CD14-positive monocyte (primary cell): Measurements from ENCODE around the gene OPRM1. TPM values are rescaled to one million over a fixed set of nuclear protein-coding genes. Genes with fewer than 3 reads are reported as not detected.
A peak's percentile ranks its signal among the peaks of the same experiment; 100 is the strongest.

Experiments
- DNase-seq, 3 donors: peaks; one replicate each; pipeline ENCODE4 v3.0.0-alpha.2; 2011 to 2022
- H2AFZ ChIP-seq: 2 replicates; pipeline ENCODE4 v1.6.0; 2012; ENCODE audit warnings: mild to moderate bottlenecking, low read depth, low read length, inconsistent platforms; ENCODE audit not compliant: insufficient read depth, poor library complexity, severe bottlenecking
- H3K27ac ChIP-seq, 2 donors: 1 replicate in 1 of 2; 2 replicates in 1 of 2; pipeline ENCODE4 v1.5.1; 2012 to 2013; ENCODE audit warnings: low read length in 2 of 2, control low read depth in 1 of 2, inconsistent platforms in 1 of 2, low read depth in 1 of 2, mild to moderate bottlenecking in 1 of 2
- H3K27me3 ChIP-seq, 2 donors: one replicate each; pipeline versions ENCODE4 v1.6.0 to v1.6.1; 2011 to 2013; ENCODE audit warnings: low read length in 2 of 2; ENCODE audit not compliant: control insufficient read depth in 2 of 2, insufficient read depth in 2 of 2
- H3K36me3 ChIP-seq, 2 donors: replicated peaks in 1 of 2; 1 replicate in 1 of 2; 2 replicates in 1 of 2; pipeline versions ENCODE4 v1.5.1 to v1.6.1; 2012 to 2013; ENCODE audit warnings: low read length in 2 of 2, control low read depth in 1 of 2, inconsistent platforms in 1 of 2, mild to moderate bottlenecking in 1 of 2; ENCODE audit not compliant: insufficient read depth in 2 of 2, control insufficient read depth in 1 of 2
- H3K4me1 ChIP-seq, 2 donors: 1 replicate in 1 of 2; 2 replicates in 1 of 2; pipeline versions ENCODE4 v1.5.1 to v1.6.1; 2012 to 2013; ENCODE audit warnings: low read length in 2 of 2, control low read depth in 1 of 2, inconsistent platforms in 1 of 2, mild to moderate bottlenecking in 1 of 2, moderate library complexity in 1 of 2; ENCODE audit not compliant: insufficient read depth in 2 of 2, control insufficient read depth in 1 of 2
- H3K4me2 ChIP-seq: replicated peaks from 2 replicates; pipeline ENCODE3; 2012; ENCODE audit warnings: low read length, moderate library complexity, mild to moderate bottlenecking; ENCODE audit not compliant: poor library complexity, severe bottlenecking; ENCODE audit errors: extremely low read depth
- H3K4me3 ChIP-seq, 3 experiments: fragments of 200-600 bp in 1 of 3; sonication (generic) in 1 of 3; replicated peaks in 1 of 3; 1 replicate in 2 of 3; 2 replicates in 1 of 3; pipeline ENCODE4 v1.5.1; 2011 to 2013; ENCODE audit warnings: low read length in 3 of 3, mild to moderate bottlenecking in 3 of 3, control low read depth in 2 of 3, low read depth in 2 of 3, inconsistent platforms in 1 of 3, moderate library complexity in 1 of 3
- H3K79me2 ChIP-seq: 2 replicates; pipeline ENCODE4 v1.6.0; 2012; ENCODE audit warnings: mild to moderate bottlenecking, control low read depth, inconsistent platforms, low read length, moderate library complexity; ENCODE audit not compliant: insufficient read depth
- H3K9ac ChIP-seq: 2 replicates; pipeline ENCODE4 v1.6.0; 2017; ENCODE audit warnings: low read length, mild to moderate bottlenecking; ENCODE audit not compliant: insufficient read depth, poor library complexity, severe bottlenecking
- H3K9me3 ChIP-seq, 2 donors: replicated peaks in 1 of 2; 1 replicate in 1 of 2; 2 replicates in 1 of 2; pipeline versions ENCODE4 v1.5.1 to v1.6.1; 2012 to 2013; ENCODE audit warnings: low read length in 2 of 2, control low read depth in 1 of 2; ENCODE audit not compliant: control insufficient read depth in 1 of 2, insufficient read depth in 1 of 2
- H4K20me1 ChIP-seq: 2 replicates; pipeline ENCODE4 v1.6.0; 2012; ENCODE audit warnings: mild to moderate bottlenecking, low read length, control low read depth, moderate library complexity; ENCODE audit not compliant: insufficient read depth
- H3K27ac Mint-ChIP-seq, 7 donors: one replicate each; pipeline ENCODE4 v1.8.0; 2020; ENCODE audit warnings: mild to moderate bottlenecking in 7 of 7, mixed read lengths in 7 of 7, moderate library complexity in 6 of 7, inconsistent platforms in 2 of 7
- H3K27me3 Mint-ChIP-seq, 3 donors: one replicate each; pipeline ENCODE4 v1.8.0; 2021 to 2022; ENCODE audit warnings: low read depth in 3 of 3, mild to moderate bottlenecking in 3 of 3, mixed read lengths in 3 of 3, moderate library complexity in 3 of 3, inconsistent platforms in 1 of 3
- H3K36me3 Mint-ChIP-seq, 2 donors: one replicate each; pipeline ENCODE4 v1.8.0; 2020; ENCODE audit warnings: mixed read lengths in 2 of 2, inconsistent platforms in 1 of 2, mild to moderate bottlenecking in 1 of 2
- H3K4me1 Mint-ChIP-seq: one replicate; pipeline ENCODE4 v1.8.0; 2020; ENCODE audit warnings: mild to moderate bottlenecking, mixed read lengths
- H3K4me3 Mint-ChIP-seq, 2 donors: one replicate each; pipeline ENCODE4 v1.8.0; 2020; ENCODE audit warnings: mild to moderate bottlenecking in 2 of 2, mixed read lengths in 2 of 2, moderate library complexity in 1 of 2
- H3K9me3 Mint-ChIP-seq, 7 donors: one replicate each; pipeline ENCODE4 v1.8.0; 2020 to 2022; ENCODE audit warnings: mixed read lengths in 7 of 7, mild to moderate bottlenecking in 6 of 7, moderate library complexity in 6 of 7, inconsistent platforms in 2 of 7
- WGBS: methylation state at CpG from one replicate; pipeline ENCODE4 v1.1.5; 2013; ENCODE audit warnings: missing lambda C conversion rate; ENCODE audit not compliant: insufficient coverage; 5-methylcytosine and 5-hydroxymethylcytosine counted together
- intact Hi-C, 2 donors: fragments of 100-400 bp; cut with micrococcal nuclease; formaldehyde crosslinking; loops; one replicate each; pipeline versions ENCODE4 v1.15.0 to v1.15.1; 2023
- polyA plus RNA-seq, 3 donors: library from polyadenylated mRNA; depleted of rRNA in 1 of 3; unstranded in 2 of 3; stranded (reverse) in 1 of 3; fragments of 300-500 nt in 2 of 3; fragments of >200 nt in 1 of 3; fragmentation: Illumina TruSeq in 2 of 3; gene quantifications; 1 replicate in 2 of 3; 2 replicates in 1 of 3; pipeline ENCODE4 v1.2.3, GENCODE V29; 2012 to 2021
- TF ChIP-seq, protein P1 (sequence below): fragments of 200-600 bp; IDR thresholded peaks from one replicate; pipeline ENCODE4 v1.8.0; 2022; ENCODE audit warnings: antibody characterized with exemption, mild to moderate bottlenecking

The OPRM1 gene
- polyA plus RNA-seq, 3 donors, result not detected

DNA sequence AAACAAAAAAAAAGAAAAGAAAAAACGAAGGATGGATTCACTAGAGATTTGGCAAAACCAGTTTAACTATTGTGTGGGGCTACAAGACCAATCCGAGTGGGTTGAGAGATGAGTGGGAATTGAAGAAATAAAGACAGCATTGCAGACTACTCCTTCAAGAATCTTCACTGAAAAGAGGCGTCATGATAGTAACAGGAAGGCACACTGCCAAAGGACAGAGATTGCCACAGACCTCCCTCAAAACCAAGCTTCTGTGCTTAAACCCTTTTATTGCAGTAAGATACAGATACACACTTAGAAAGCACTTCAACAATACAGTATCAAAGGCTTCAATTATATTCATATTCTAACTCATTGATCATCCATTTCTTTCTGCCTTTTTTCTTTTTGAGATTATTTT is 213.6 kb downstream of the OPRM1 start:
- Histone ChIP-seq H2AFZ (no peak overlapping the region), H4K20me1 (no peaks in the 10 kb centered on the region), H3K4me1 (peaks cover 59 to 74% of the 10 kb centered on the region in 2 donors), H3K27ac (peak overlapping the region in 1 of 2 donors; percentile 49), H3K9me3 (no peaks in the 10 kb centered on the region), H3K4me2 (peak overlapping the region; percentile 15), H3K36me3 (no peaks in the 10 kb centered on the region), H3K79me2 (peaks cover 79% of the 10 kb centered on the region), H3K27me3 (no peaks in the 10 kb centered on the region), H3K4me3 (no peak overlapping the region), H3K9ac (no peak overlapping the region)
- H3K4me3 Mint-ChIP-seq, result no peak overlapping the region
- intact Hi-C loops, result loop anchor here in 1 of 2 donors (10.0 kb wide), 1 partner anchor 52 kb away; no protein-coding TSS in a partner anchor
- H3K9me3 Mint-ChIP-seq, result peaks cover 0 to 6% (median 3%) of the 10 kb centered on the region in 7 donors
- DNase-seq, result peak in 2 of 3 donors; percentile 40 to 71
- peaks cover 74% of the 10 kb centered on the region for H3K4me1 Mint-ChIP-seq
- H3K27me3 Mint-ChIP-seq, result no peaks in the 10 kb centered on the region
- H3K36me3 Mint-ChIP-seq, result peaks cover 12 to 20% of the 10 kb centered on the region in 2 donors
- 100% methylated on average over 1 of the region's 3 CpGs for WGBS
- TF ChIP-seq, protein P1, sequence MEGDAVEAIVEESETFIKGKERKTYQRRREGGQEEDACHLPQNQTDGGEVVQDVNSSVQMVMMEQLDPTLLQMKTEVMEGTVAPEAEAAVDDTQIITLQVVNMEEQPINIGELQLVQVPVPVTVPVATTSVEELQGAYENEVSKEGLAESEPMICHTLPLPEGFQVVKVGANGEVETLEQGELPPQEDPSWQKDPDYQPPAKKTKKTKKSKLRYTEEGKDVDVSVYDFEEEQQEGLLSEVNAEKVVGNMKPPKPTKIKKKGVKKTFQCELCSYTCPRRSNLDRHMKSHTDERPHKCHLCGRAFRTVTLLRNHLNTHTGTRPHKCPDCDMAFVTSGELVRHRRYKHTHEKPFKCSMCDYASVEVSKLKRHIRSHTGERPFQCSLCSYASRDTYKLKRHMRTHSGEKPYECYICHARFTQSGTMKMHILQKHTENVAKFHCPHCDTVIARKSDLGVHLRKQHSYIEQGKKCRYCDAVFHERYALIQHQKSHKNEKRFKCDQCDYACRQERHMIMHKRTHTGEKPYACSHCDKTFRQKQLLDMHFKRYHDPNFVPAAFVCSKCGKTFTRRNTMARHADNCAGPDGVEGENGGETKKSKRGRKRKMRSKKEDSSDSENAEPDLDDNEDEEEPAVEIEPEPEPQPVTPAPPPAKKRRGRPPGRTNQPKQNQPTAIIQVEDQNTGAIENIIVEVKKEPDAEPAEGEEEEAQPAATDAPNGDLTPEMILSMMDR, result no peak
- peak overlapping the region; percentile 12 to 91 (median 81) for H3K27ac Mint-ChIP-seq

DNA sequence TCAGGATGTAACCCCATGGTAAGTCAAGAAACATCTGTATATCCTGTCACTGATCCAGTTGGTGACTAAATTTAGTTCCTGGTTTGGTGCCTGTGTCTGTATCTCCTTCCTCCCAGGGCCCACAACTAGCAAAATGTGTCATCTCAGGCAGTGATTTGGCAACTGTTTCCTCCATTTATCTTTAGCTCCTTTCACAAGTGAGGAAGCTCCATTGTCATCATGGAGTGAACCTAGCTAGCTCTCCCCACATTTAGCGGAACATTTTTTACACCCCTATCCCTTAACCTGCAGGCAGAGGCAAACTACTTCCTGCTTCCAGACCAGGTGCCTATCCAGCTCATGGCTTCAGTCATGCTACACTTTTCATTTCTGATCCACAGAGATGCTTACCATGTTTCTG is 218.0 kb downstream of the OPRM1 start:
- intact Hi-C loops, result loop anchor here in 1 of 2 donors (10.0 kb wide), 1 partner anchor 48 kb away; no protein-coding TSS in a partner anchor
- Mint-ChIP-seq H3K9me3 (peaks cover 0 to 6% (median 3%) of the 10 kb centered on the region in 7 donors), H3K27me3 (no peaks in the 10 kb centered on the region), H3K4me3 (peak overlapping the region; percentile 43 to 44), H3K27ac (peak overlapping the region; percentile 77 to 92 (median 89)), H3K4me1 (peaks cover 70% of the 10 kb centered on the region), H3K36me3 (peaks cover 19 to 34% of the 10 kb centered on the region in 2 donors)
- TF ChIP-seq, protein P1, result no peak
- peak; percentile 87 to 97 (median 97) for DNase-seq
- no peak overlapping the region for H2AFZ ChIP-seq
- no peak overlapping the region for H3K9ac ChIP-seq
- H3K27me3 ChIP-seq, result no peaks in the 10 kb centered on the region
- H3K4me3 ChIP-seq, result peak overlapping the region in 1 of 3 experiments; percentile 56
- peaks cover 6% of the 10 kb centered on the region for H4K20me1 ChIP-seq
- H3K4me2 ChIP-seq, result peak overlapping the region; percentile 61
- peak overlapping the region; percentile 65 to 85 for H3K27ac ChIP-seq
- H3K36me3 ChIP-seq, result peaks cover 3 to 16% of the 10 kb centered on the region in 2 donors
- 0% methylated on average over 1 of the region's 1 CpG for WGBS
- H3K4me1 ChIP-seq, result peaks cover 47 to 62% of the 10 kb centered on the region in 2 donors
- H3K79me2 ChIP-seq, result peaks cover 76% of the 10 kb centered on the region
- H3K9me3 ChIP-seq, result no peaks in the 10 kb centered on the region
